Stomach (tissue), 9 donors: ENCODE measurements around the gene KIF5A. TPM values are rescaled to one million over a fixed set of nuclear protein-coding genes. Genes with fewer than 3 reads are reported as not detected.

Experiments used
- DNase-seq, 2 donors: peaks; one replicate each; pipeline versions ENCODE4 v3.0.0 to v3.0.0-alpha.2; 2013 to 2019
- H3K27ac ChIP-seq, 5 donors: fragments of 200-600 bp in 4 of 5; sonication (generic) in 4 of 5; one replicate each; pipeline ENCODE4 v1.5.1; 2013 to 2019; ENCODE audit warnings: mild to moderate bottlenecking in 1 of 5, moderate library complexity in 1 of 5
- H3K27me3 ChIP-seq, 3 donors: fragments of 200-600 bp; sonication (generic); one replicate each; pipeline ENCODE4 v1.5.1; 2017 to 2019; ENCODE audit warnings: mixed run types in 1 of 3
- H3K36me3 ChIP-seq, 4 donors: fragments of 200-600 bp; sonication (generic); 1 replicate in 3 of 4; 2 replicates in 1 of 4; pipeline ENCODE4 v1.5.1; 2016 to 2019
- H3K4me1 ChIP-seq, 4 donors: fragments of 200-600 bp; sonication (generic); one replicate each; pipeline ENCODE4 v1.5.1; 2016 to 2019
- H3K4me3 ChIP-seq, 4 donors: fragments of 200-600 bp; sonication (generic) in 3 of 4; one replicate each; pipeline ENCODE4 v1.5.1; 2016 to 2019; ENCODE audit warnings: mild to moderate bottlenecking in 1 of 4
- H3K9me3 ChIP-seq, 4 donors: fragments of 200-600 bp; sonication (generic); one replicate each; pipeline ENCODE4 v1.5.1; 2016 to 2019
- CTCF ChIP-seq, 7 experiments: fragments of 450-650 bp in 4 of 7; fragments of 200-600 bp in 3 of 7; sonication (generic) in 3 of 7; IDR thresholded peaks; one replicate each; pipeline ENCODE4 v1.5.1; 2016 to 2019; ENCODE audit warnings: antibody characterized with exemption in 7 of 7, control low read depth in 2 of 7, mild to moderate bottlenecking in 1 of 7
- EP300 ChIP-seq: sonication (generic); formaldehyde crosslinking; IDR thresholded peaks from one replicate; pipeline ENCODE4 v1.6.1; 2017; ENCODE audit warnings: antibody characterized with exemption
- POLR2A ChIP-seq, 4 donors: fragments of 450-650 bp; IDR thresholded peaks; one replicate each; pipeline ENCODE4 v1.6.1; 2016; ENCODE audit warnings: antibody characterized with exemption in 4 of 4, control low read depth in 2 of 4, mild to moderate bottlenecking in 1 of 4, moderate library complexity in 1 of 4
- POLR2AphosphoS5 ChIP-seq, 3 donors: sonication (generic); formaldehyde crosslinking; IDR thresholded peaks; one replicate each; pipeline ENCODE4 v1.6.1; 2016; ENCODE audit warnings: antibody characterized with exemption in 3 of 3
- WGBS, 5 donors: extraction: QIAGEN DNeasy Blood & Tissue Kit in 3 of 5; methylation state at CpG; one replicate each; pipeline versions ENCODE4 v1.1.5 to v1.1.7; 2013 to 2018; 5-methylcytosine and 5-hydroxymethylcytosine counted together
- intact Hi-C: fragments of 100-400 bp; cut with DNase I; formaldehyde crosslinking; loops from one replicate; pipeline ENCODE4 v1.15.1; 2023; ENCODE audit warnings: low total_unique reads
- polyA plus RNA-seq, 3 donors: library from polyadenylated mRNA; stranded (reverse); fragments of 200-250 nt; gene quantifications; one replicate each; pipeline ENCODE4 v1.2.3, GENCODE V29; 2013
- total RNA-seq, 5 donors: library from RNA; depleted of rRNA; stranded (reverse); fragments of >200 nt; gene quantifications; one replicate each; pipeline versions ENCODE4 v1.1.0 to v1.2.3, GENCODE V29; 2014 to 2016
- donor health status: healthy with polysubstance abuse.
- donor health status: Bipolar disorder and iron deficiency.
- donor health status: healthy.

Gene KIF5A
- total and polyA plus RNA-seq, 8 donors: 0.19 to 2.3 (median 1.3) TPM; not detected in 1

DNA sequence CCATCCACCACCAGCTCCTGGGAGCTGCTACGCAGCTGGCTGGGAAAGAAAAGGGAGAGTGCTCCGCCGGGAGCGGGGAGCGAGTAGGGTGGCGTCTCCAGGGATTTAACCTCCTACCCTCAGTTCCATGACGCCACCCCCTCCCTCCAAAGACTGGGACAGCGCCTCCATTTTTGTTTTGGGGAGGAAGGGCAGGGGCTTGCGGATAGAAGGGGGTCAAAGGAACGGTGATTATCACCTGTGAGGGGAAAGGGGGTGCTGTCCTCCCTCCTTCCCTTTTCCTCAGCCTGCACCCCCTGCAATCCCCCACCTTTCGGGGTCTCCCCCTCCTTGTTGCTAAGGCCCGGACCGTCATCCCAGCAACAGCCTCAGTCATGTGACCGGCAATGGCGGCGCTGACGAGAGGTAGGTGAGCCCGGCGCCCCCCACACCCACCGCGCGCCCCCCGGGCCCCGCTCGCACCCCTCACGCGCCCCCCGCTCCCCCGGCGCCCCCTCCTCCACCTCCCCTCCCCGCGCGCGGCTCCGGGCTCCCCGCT lies 54.7 kb downstream of the KIF5A start, which contains the start of gene DTX3:
Gene DTX3, plus strand, starts transcription at position 371 of the 538 bp plus-strand sequence. CDS start 1,694 bp downstream, outside the sequence.
- TF ChIP-seq EP300 (no peak), POLR2A (IDR thresholded peaks at IDR 0.05) (no peak), CTCF (IDR thresholded peaks at IDR 0.05) (no peak), POLR2AphosphoS5 (IDR thresholded peaks at IDR 0.05) (no peak)
- intact Hi-C loops: no loop called here
- peak within 1 kb of the TSS; percentile 79 to 89 (median 84) for H3K4me3 ChIP-seq
- peaks cover 0 to 14% (median 0%) of the 10 kb centered on the region in 3 donors for H3K27me3 ChIP-seq
- DNase-seq: peak in 1 of 2 donors; percentile 81
- 1 to 8% (median 3%) methylated on average over 13 to 32 of the region's 36 CpGs for WGBS, 5 donors
- peak within 1 kb of the TSS; percentile 82 to 95 (median 90) for H3K27ac ChIP-seq
- H3K36me3 ChIP-seq: peaks cover 17 to 63% (median 56%) of the 10 kb centered on the region in 4 donors
- H3K4me1 ChIP-seq: peaks cover 9 to 43% (median 29%) of the 10 kb centered on the region in 4 donors
- H3K9me3 ChIP-seq: no peaks in the 10 kb centered on the region

DNA sequence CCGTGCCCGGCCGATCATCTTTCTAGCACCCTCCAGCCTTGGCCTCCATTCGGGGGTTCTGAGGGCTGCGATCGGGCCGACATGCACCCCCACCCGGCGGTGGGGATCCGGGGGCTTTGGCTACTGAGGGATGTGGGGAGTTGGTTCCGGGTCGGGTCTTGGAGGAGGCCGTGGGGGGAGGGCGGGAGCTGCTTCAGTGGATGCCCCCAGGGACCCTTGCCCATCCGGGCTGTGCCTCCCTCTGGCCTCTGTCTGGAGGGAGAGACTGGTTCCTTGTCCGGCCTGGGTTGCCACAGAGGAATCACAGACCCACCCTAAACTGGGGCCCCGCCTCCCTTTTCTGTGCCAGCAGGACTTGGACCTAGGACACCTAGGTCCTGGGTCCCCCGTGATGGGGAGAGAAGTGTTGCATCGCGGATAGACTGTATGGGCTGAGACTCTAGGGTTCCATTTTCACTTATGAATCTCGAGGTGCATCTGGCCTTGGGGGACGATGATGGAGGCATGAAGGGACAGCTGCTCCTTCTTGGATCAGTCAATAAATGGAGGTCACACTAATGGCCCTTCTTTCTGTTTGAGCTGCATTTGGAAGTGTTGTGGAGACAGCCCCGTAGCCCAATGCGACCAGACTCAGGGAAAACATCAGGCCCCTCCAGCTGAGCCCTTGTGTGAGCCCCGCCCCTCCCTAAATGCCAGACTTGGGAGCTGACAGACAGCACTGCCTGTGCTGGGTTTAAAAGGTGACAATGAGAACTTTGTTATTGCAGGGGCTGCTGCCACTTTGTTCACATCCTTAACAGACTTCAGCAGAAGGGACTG lies 55.4 kb downstream of the KIF5A start:
- peak in 1 of 2 donors; percentile 55 for DNase-seq
- TF ChIP-seq POLR2AphosphoS5 (IDR thresholded peaks at IDR 0.05): peak in 1 of 3 donors; percentile 7
- TF ChIP-seq CTCF (IDR thresholded peaks at IDR 0.05): no peak
- Histone ChIP-seq H3K27me3 (peaks cover 0 to 21% (median 2%) of the 10 kb centered on the region in 3 donors), H3K4me1 (peaks cover 11 to 50% (median 34%) of the 10 kb centered on the region in 4 donors), H3K27ac (peak overlapping the region; percentile 68 to 95 (median 90)), H3K4me3 (peak overlapping the region; percentile 79 to 89 (median 84)), H3K36me3 (peaks cover 14 to 56% (median 49%) of the 10 kb centered on the region in 4 donors), H3K9me3 (no peaks in the 10 kb centered on the region)
- intact Hi-C loops: no loop called here
- WGBS, 5 donors: 10 to 18% (median 11%) methylated on average over 13 to 25 of the region's 25 CpGs

DNA sequence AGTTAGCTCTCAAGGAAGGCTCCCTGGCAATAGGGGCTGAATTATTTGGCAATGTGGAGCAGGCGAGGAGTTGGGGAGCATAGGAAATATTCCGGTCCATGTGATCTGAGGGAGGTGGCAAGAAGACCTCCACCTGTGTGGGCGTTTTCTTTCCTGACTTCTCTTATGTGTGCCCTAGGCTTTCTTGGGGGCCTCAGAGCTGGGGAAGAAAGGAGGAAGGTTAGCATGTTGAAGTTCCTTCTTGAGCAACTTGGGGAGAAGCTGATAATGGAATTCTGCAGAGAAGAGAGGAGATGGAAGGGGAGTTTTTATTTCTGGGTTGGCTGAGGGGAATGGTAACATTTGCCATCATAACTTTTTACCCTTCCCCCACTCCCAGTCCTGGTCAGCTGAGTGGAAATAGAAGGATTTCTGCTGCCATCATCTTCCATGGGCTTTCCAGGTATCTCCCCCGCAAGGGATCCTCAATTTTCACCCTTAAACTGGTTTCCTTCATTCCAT lies 56.0 kb downstream of the KIF5A start:
- Histone ChIP-seq H3K27me3 (peaks cover 0 to 27% (median 8%) of the 10 kb centered on the region in 3 donors), H3K4me1 (peaks cover 14 to 56% (median 41%) of the 10 kb centered on the region in 4 donors), H3K27ac (peak overlapping the region; percentile 4 to 95 (median 90)), H3K36me3 (peaks cover 12 to 49% (median 43%) of the 10 kb centered on the region in 4 donors), H3K9me3 (no peaks in the 10 kb centered on the region), H3K4me3 (peak overlapping the region; percentile 79 to 89 (median 84))
- intact Hi-C loops: no loop called here
- TF ChIP-seq POLR2AphosphoS5 (IDR thresholded peaks at IDR 0.05): no peak
- TF ChIP-seq EP300: no peak
- TF ChIP-seq CTCF (IDR thresholded peaks at IDR 0.05): no peak
- no peak for TF ChIP-seq POLR2A (IDR thresholded peaks at IDR 0.05)
- 61 to 85% (median 73%) methylated on average over 4 of the region's 4 CpGs for whole genome bisulfite sequencing, 5 donors
- no peak for DNase-seq

DNA sequence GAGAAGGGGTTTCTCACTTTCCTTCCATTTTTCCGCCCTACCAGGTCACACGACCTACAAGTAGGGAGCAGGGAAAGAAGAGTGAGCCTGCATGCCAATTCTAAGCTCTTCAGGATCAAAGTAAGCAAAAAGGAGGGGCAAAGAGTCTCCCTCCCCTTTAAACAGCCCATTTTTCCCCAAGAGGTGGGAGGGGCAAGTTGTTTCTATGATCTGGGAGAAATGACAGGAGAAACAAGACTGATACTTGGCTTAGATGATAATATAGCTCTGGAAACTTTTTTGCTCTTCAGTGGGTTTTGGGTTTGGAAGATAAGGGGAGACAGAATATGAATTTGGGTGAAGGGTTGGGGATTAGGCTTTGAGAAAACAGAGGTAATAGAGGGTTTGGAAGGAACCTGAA lies 56.6 kb downstream of the KIF5A start:
- intact Hi-C loops: no loop called here
- H3K27ac ChIP-seq: peak overlapping the region in 1 of 5 donors; percentile 95
- no peak for DNase-seq
- TF ChIP-seq POLR2AphosphoS5 (IDR thresholded peaks at IDR 0.05) (no peak), POLR2A (IDR thresholded peaks at IDR 0.05) (no peak), EP300 (no peak), CTCF (IDR thresholded peaks at IDR 0.05) (no peak)
- H3K4me3 ChIP-seq: no peak overlapping the region
- H3K27me3 ChIP-seq: peaks cover 0 to 33% (median 14%) of the 10 kb centered on the region in 3 donors
- H3K4me1 ChIP-seq: peaks cover 17 to 62% (median 46%) of the 10 kb centered on the region in 4 donors
- H3K9me3 ChIP-seq: no peaks in the 10 kb centered on the region
- 55 to 81% (median 75%) methylated on average over 2 of the region's 2 CpGs for WGBS, 5 donors
- peaks cover 7 to 44% (median 37%) of the 10 kb centered on the region in 4 donors for H3K36me3 ChIP-seq
